ENCODE results near the gene PRC1. TPM values are rescaled to one million over a fixed set of nuclear protein-coding genes. Genes with fewer than 3 reads are reported as not detected.

PRC1 gene
- total and polyA plus RNA-seq, 2 donors (not counting 1 experiment from before 2014, with no cell fraction given), result 9.4 to 11.6 TPM

DNA sequence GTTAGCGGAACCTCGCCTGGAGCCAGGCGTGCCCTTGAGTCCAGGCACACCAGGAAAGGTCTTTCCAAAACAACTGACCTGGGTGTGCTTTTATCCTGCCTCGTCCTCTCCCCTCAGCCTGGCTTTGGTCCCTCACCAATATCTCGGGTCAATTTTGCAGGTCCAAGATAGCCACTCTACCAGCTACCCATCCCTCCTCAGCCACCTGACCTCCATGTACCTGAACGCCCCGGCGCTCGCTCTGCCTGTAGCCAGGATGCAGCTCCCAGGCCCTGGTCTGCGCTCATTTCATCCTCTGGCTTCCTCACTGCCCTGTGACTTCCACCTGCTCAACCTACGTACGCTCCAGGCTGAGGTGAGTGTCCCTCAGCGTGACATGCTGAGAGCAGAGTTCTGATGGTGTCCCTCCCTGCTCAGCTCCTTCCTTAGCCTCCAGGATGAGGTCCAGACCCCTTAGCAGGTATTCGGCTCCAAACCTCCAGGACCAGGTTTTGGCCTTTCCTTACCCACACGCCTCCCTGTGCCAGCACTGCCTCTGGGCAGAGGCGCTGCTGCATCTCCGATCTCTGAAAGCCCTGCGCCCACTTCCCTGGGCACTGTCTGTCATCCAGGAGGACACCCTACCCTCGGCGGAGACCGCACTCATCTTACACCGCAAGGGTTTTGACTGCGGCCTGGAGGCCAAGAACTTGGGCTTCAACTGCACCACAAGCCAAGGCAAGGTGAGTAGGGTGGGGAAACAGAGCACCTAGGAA is 76.1 kb downstream of the PRC1 start:
- no peak overlapping the region for H3K9ac ChIP-seq (ENCODE audit: low read length)
- no peak overlapping the region for H3K4me2 ChIP-seq (replicated peaks; ENCODE audit: low read depth, low read length, poor library complexity, severe bottlenecking)
- no peak overlapping the region for H3K27ac Mint-ChIP-seq
- H3K4me3 ChIP-seq (ENCODE audit: control extremely low read depth in 1 of 5, extremely low read depth in 1 of 5, insufficient read depth in 1 of 5, low read depth in 2 of 5, low read length in 4 of 5), result no peak overlapping the region
- H3K27ac ChIP-seq (ENCODE audit: low read length in 2 of 2), result no peak overlapping the region
- DNase-seq (no peak), ATAC-seq (ENCODE audit: low read depth) (no peak)
- intact Hi-C loops (cut with micrococcal nuclease), result no loop called here
- H3K4me1 Mint-ChIP-seq, result peaks cover 10% of the 10 kb centered on the region
- H3K27me3 ChIP-seq (replicated peaks in 1 of 4; ENCODE audit: control extremely low read depth in 1 of 4, control insufficient read depth in 3 of 4, insufficient read depth in 4 of 4, low read length in 3 of 4), result no peaks in the 10 kb centered on the region
- H3K79me2 ChIP-seq (ENCODE audit: control insufficient read depth, insufficient read depth, low read length), result no peaks in the 10 kb centered on the region
- H3K4me3 Mint-ChIP-seq, result no peak overlapping the region
- H2AFZ ChIP-seq (ENCODE audit: insufficient read depth, low read depth, low read length, poor library complexity, severe bottlenecking), result no peak overlapping the region
- ChIA-PET POLR2A (no interaction called here), CTCF (interaction anchor here (2.1 kb wide), 1 partner anchor 14 kb away, joined by 8 read pairs; the partner anchor contains the start of gene HDDC3)
- H4K20me1 ChIP-seq (ENCODE audit: control insufficient read depth, insufficient read depth, low read length, poor library complexity, severe bottlenecking), result no peaks in the 10 kb centered on the region
- WGBS (ENCODE audit: insufficient coverage), result 98% methylated on average over 23 of the region's 23 CpGs
- H3K9me3 Mint-ChIP-seq (ENCODE audit: insufficient read depth), result no peaks in the 10 kb centered on the region
- no peaks in the 10 kb centered on the region for H3K27me3 Mint-ChIP-seq
- peaks cover 0 to 11% of the 10 kb centered on the region in 2 donors for H3K4me1 ChIP-seq (ENCODE audit: control insufficient read depth in 2 of 2, insufficient read depth in 2 of 2, low read length in 2 of 2)
- H3K36me3 ChIP-seq (replicated peaks in 1 of 2; ENCODE audit: control extremely low read depth in 1 of 2, control insufficient read depth in 1 of 2, extremely low read depth in 1 of 2, insufficient read depth in 2 of 2, low read length in 1 of 2), result peaks cover 6 to 75% of the 10 kb centered on the region in 2 experiments
- TF ChIP-seq, protein P1, sequence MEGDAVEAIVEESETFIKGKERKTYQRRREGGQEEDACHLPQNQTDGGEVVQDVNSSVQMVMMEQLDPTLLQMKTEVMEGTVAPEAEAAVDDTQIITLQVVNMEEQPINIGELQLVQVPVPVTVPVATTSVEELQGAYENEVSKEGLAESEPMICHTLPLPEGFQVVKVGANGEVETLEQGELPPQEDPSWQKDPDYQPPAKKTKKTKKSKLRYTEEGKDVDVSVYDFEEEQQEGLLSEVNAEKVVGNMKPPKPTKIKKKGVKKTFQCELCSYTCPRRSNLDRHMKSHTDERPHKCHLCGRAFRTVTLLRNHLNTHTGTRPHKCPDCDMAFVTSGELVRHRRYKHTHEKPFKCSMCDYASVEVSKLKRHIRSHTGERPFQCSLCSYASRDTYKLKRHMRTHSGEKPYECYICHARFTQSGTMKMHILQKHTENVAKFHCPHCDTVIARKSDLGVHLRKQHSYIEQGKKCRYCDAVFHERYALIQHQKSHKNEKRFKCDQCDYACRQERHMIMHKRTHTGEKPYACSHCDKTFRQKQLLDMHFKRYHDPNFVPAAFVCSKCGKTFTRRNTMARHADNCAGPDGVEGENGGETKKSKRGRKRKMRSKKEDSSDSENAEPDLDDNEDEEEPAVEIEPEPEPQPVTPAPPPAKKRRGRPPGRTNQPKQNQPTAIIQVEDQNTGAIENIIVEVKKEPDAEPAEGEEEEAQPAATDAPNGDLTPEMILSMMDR (IDR thresholded peaks at IDR 0.05), result no peak
- H3K9me3 ChIP-seq (ENCODE audit: control extremely low read depth in 1 of 3, control insufficient read depth in 2 of 3, insufficient read depth in 1 of 3, low read length in 2 of 3), result no peaks in the 10 kb centered on the region

GRCh38 chr15:90917569-90917968 is 76.8 kb downstream of the PRC1 start:
- Histone ChIP-seq H2AFZ (ENCODE audit: insufficient read depth, low read depth, low read length, poor library complexity, severe bottlenecking) (no peak overlapping the region), H3K9me3 (ENCODE audit: control extremely low read depth in 1 of 3, control insufficient read depth in 2 of 3, insufficient read depth in 1 of 3, low read length in 2 of 3) (no peaks in the 10 kb centered on the region), H4K20me1 (ENCODE audit: control insufficient read depth, insufficient read depth, low read length, poor library complexity, severe bottlenecking) (no peaks in the 10 kb centered on the region), H3K4me3 (ENCODE audit: control extremely low read depth in 1 of 5, extremely low read depth in 1 of 5, insufficient read depth in 1 of 5, low read depth in 2 of 5, low read length in 4 of 5) (no peak overlapping the region), H3K4me1 (ENCODE audit: control insufficient read depth in 2 of 2, insufficient read depth in 2 of 2, low read length in 2 of 2) (peaks cover 0 to 11% of the 10 kb centered on the region in 2 donors), H3K27me3 (replicated peaks in 1 of 4; ENCODE audit: control extremely low read depth in 1 of 4, control insufficient read depth in 3 of 4, insufficient read depth in 4 of 4, low read length in 3 of 4) (no peaks in the 10 kb centered on the region), H3K9ac (ENCODE audit: low read length) (no peak overlapping the region), H3K36me3 (replicated peaks in 1 of 2; ENCODE audit: control extremely low read depth in 1 of 2, control insufficient read depth in 1 of 2, extremely low read depth in 1 of 2, insufficient read depth in 2 of 2, low read length in 1 of 2) (peaks cover 6 to 81% of the 10 kb centered on the region in 2 experiments), H3K4me2 (replicated peaks; ENCODE audit: low read depth, low read length, poor library complexity, severe bottlenecking) (no peak overlapping the region), H3K79me2 (ENCODE audit: control insufficient read depth, insufficient read depth, low read length) (no peaks in the 10 kb centered on the region), H3K27ac (ENCODE audit: low read length in 2 of 2) (no peak overlapping the region)
- intact Hi-C loops (cut with micrococcal nuclease), result no loop called here
- ChIA-PET POLR2A (no interaction called here), CTCF (interaction anchor here (2.1 kb wide), 1 partner anchor 14 kb away, joined by 8 read pairs; the partner anchor contains the start of gene HDDC3)
- Mint-ChIP-seq H3K27ac (no peak overlapping the region), H3K27me3 (no peaks in the 10 kb centered on the region), H3K9me3 (ENCODE audit: insufficient read depth) (no peaks in the 10 kb centered on the region), H3K4me3 (no peak overlapping the region), H3K4me1 (peaks cover 10% of the 10 kb centered on the region)
- no peak for ATAC-seq (ENCODE audit: low read depth)
- over 99% methylated on average over 12 of the region's 12 CpGs for WGBS (ENCODE audit: insufficient coverage)
- DNase-seq, result no peak
- no peak for TF ChIP-seq EZH2 (IDR thresholded peaks at IDR 0.05; ENCODE audit: borderline replicate concordance, insufficient read depth, low read depth, low read length, poor library complexity, severe bottlenecking)
- TF ChIP-seq, protein P1 (IDR thresholded peaks at IDR 0.05), result no peak
